Measurements from ENCODE around the gene CBLIF.

- TF ChIP-seq EZH2phosphoT487 (IDR thresholded peaks at IDR 0.05; ENCODE audit: insufficient read depth, low read depth) (no peak), EZH2 (IDR thresholded peaks at IDR 0.05; ENCODE audit: insufficient read depth, poor library complexity, severe bottlenecking) (no peak)
These were observed 43.2 kb downstream of the CBLIF start for GRCh38 chr11:59801981-59802638.

Data from GM23248 (cell line).